HepG2 (cell line): Measurements from ENCODE around the gene DENND4C. TPM values are rescaled to one million over a fixed set of nuclear protein-coding genes. Genes with fewer than 3 reads are reported as not detected.

Source experiments
- ATAC-seq: fragments of 200-7000 bp; cut with Tn5 transposase; 3 replicates; pipeline ENCODE4 v1.9.1; 2020; ENCODE audit warnings: mild to moderate bottlenecking, moderate library complexity
- BruUV-seq: library from RNA; stranded (reverse); fragments of 400-500 nt; replicated peaks from 2 replicates; lab custom pipeline; 2021; lab: Mats Ljungman, UMichigan
- CTCF ChIA-PET: fragments of 300-600 bp; formaldehyde crosslinking; extraction: SDS; loops from one replicate; lab custom pipeline; 2021; ENCODE audit warnings: low total read pairs, inconsistent platforms, low intra/inter-chr PET ratio; lab: Yijun Ruan, JAX
- POLR2A ChIA-PET: fragments of 350-600 bp; sonication (Branson Sonifier 250); formaldehyde crosslinking; loops from one replicate; lab custom pipeline; 2020; ENCODE audit warnings: antibody characterized with exemption, inconsistent platforms; lab: Yijun Ruan, JAX
- DNase-seq: peaks from one replicate; pipeline ENCODE4 v3.0.0-alpha.2; 2015; ENCODE audit warnings: low spot score
- FAIRE-seq: peaks from 3 replicates; lab custom pipeline; 2011; peaks lifted over from hg19 to GRCh38; lab: Jason Lieb, UNC
- H2AFZ ChIP-seq: one replicate; pipeline ENCODE4 v1.6.1; 2011; ENCODE audit warnings: low read length, inconsistent platforms
- H3K27ac ChIP-seq: fragments of 300-600 bp; 3 replicates; pipeline ENCODE4 v1.8.0; 2011; ENCODE audit warnings: mixed run types, mild to moderate bottlenecking, mixed read lengths, low read length, inconsistent platforms; ENCODE audit not compliant: insufficient read depth; ENCODE audit errors: extremely low read length
- H3K27me3 ChIP-seq, 2 experiments: fragments of 200-600 bp in 1 of 2; 2 replicates in 1 of 2; 3 replicates in 1 of 2; pipeline versions ENCODE4 v1.6.0 to v1.8.0; 2011; ENCODE audit warnings: low read length in 2 of 2, mild to moderate bottlenecking in 2 of 2, moderate library complexity in 2 of 2, inconsistent platforms in 1 of 2; ENCODE audit not compliant: insufficient read depth in 2 of 2, control insufficient read depth in 1 of 2
- H3K36me3 ChIP-seq, 2 experiments: fragments of 200-600 bp in 1 of 2; replicated peaks in 1 of 2; 2 replicates in 1 of 2; 3 replicates in 1 of 2; pipeline versions ENCODE4 v1.5.1 to v1.8.0; 2011; ENCODE audit warnings: low read length in 2 of 2, inconsistent platforms in 1 of 2; ENCODE audit not compliant: insufficient read depth in 2 of 2, control insufficient read depth in 1 of 2
- H3K4me1 ChIP-seq: 2 replicates; pipeline ENCODE4 v1.5.1; 2012; ENCODE audit warnings: low read length, inconsistent platforms; ENCODE audit not compliant: insufficient read depth
- H3K4me2 ChIP-seq: 2 replicates; pipeline ENCODE4 v1.6.0; 2011; ENCODE audit warnings: low read depth, low read length, inconsistent platforms
- H3K4me3 ChIP-seq, 3 experiments: fragments of 200-600 bp in 1 of 3; sonication (generic), shearing (Covaris generic) in 1 of 3; replicated peaks in 1 of 3; 2 replicates each; pipeline ENCODE4 v1.5.1; 2011 to 2016; ENCODE audit warnings: low read length in 3 of 3, inconsistent platforms in 2 of 3, low read depth in 2 of 3, mild to moderate bottlenecking in 2 of 3, control low read depth in 1 of 3, mixed read lengths in 1 of 3; ENCODE audit not compliant: insufficient read depth in 1 of 3
- H3K79me2 ChIP-seq: one replicate; pipeline ENCODE4 v1.6.1; 2011; ENCODE audit warnings: low read length, inconsistent platforms; ENCODE audit not compliant: insufficient read depth
- H3K9ac ChIP-seq: 2 replicates; pipeline ENCODE4 v1.6.0; 2011; ENCODE audit warnings: mild to moderate bottlenecking, low read depth, low read length, inconsistent platforms; ENCODE audit not compliant: insufficient read depth
- H3K9me3 ChIP-seq: 2 replicates; pipeline ENCODE4 v1.5.1; 2012; ENCODE audit warnings: mild to moderate bottlenecking, low read length
- H4K20me1 ChIP-seq: 2 replicates; pipeline ENCODE4 v1.6.0; 2011; ENCODE audit warnings: inconsistent platforms, mild to moderate bottlenecking, low read length, moderate library complexity; ENCODE audit not compliant: insufficient read depth
- RNF2 ChIP-seq: fragments of 450-650 bp; conservative IDR thresholded peaks from 2 replicates; pipeline ENCODE4 v1.6.1; 2016; ENCODE audit warnings: low read depth
- RXRB ChIP-seq: IDR thresholded peaks from 2 replicates; pipeline ENCODE4 v1.6.1; 2016; ENCODE audit warnings: borderline replicate concordance, missing genetic modification reagents, missing compliant biosample characterization
- ZNF121 ChIP-seq: sonication (generic); formaldehyde crosslinking; IDR thresholded peaks from 2 replicates; pipeline ENCODE4 v1.5.0; 2020; ENCODE audit warnings: mild to moderate bottlenecking, missing genetic modification reagents
- ZNF232 ChIP-seq: sonication (generic); formaldehyde crosslinking; IDR thresholded peaks from 2 replicates; pipeline ENCODE4 v1.4.0; 2020; ENCODE audit warnings: missing genetic modification reagents, borderline replicate concordance
- WGBS: methylation state at CpG from one replicate; pipeline ENCODE4 v1.1.6; 2017; ENCODE audit warnings: low lambda C conversion rate; 5-methylcytosine and 5-hydroxymethylcytosine counted together
- in situ Hi-C: cut with HindIII; loops from 2 replicates; pipeline ENCODE4 v1.10.0; 2017; ENCODE audit warnings: low pct_unique_long_range_greater_than_20kb; ENCODE audit not compliant: extremely low pct_ligation_motif_present
- intact Hi-C: fragments of 100-400 bp; cut with micrococcal nuclease; formaldehyde crosslinking; loops from one replicate; pipeline ENCODE4 v1.10.0; 2022; ENCODE audit not compliant: unreplicated experiment
- polyA plus RNA-seq, 8 experiments: library from polyadenylated mRNA; depleted of rRNA in 3 of 8; stranded (reverse) in 7 of 8; unstranded in 1 of 8; fragments of >200 nt; fragmentation: Illumina TruSeq in 4 of 8; extraction: Trizol in 4 of 8; gene quantifications; 2 replicates each; pipeline versions ENCODE4 v1.2.1 to v1.2.3, GENCODE V29; 2011 to 2016; ENCODE audit warnings: low read depth in 4 of 8, missing spikeins in 1 of 8, mixed read lengths in 1 of 8; ENCODE audit not compliant: insufficient read depth in 1 of 8
- total RNA-seq, 5 experiments: library from RNA; depleted of rRNA; stranded (reverse); fragments of >200 nt; fragmentation: Illumina TruSeq; extraction: Trizol; gene quantifications; 2 replicates each; pipeline ENCODE4 v1.2.3, GENCODE V29; 2016; ENCODE audit warnings: low read depth in 1 of 5

DENND4C gene
- total and polyA plus RNA-seq, 2 of the 13 experiments (the other 11 are each of a cell fraction or from before 2014, with no cell fraction given), result 19.1 to 27.2 TPM

DNA sequence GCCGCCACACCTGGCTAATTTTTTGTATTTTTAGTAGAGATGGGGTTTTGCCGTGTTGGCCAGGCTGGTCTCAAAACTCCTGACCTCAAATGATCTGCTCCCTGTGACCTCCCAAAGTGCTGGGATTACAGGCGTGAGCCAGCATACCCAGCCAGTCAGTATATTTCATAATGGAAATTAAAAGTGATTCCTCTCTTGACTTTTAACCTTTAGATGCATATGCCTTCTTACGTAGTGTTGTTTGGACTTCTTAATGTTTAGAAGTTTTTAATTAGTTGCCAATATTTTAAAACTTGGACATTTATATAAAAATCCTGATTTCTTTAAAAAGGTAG lies 22.4 kb downstream of the DENND4C start:
- intact Hi-C loops, result no loop called here
- TF ChIP-seq RNF2 (no peak), RXRB (no peak)
- Histone ChIP-seq H3K4me1 (peaks cover 30% of the 10 kb centered on the region), H3K4me3 (no peak overlapping the region), H3K9me3 (no peaks in the 10 kb centered on the region), H3K4me2 (no peak overlapping the region), H2AFZ (no peak overlapping the region), H3K9ac (no peak overlapping the region), H4K20me1 (peaks cover 13% of the 10 kb centered on the region; the same call in 1 of the 2 replicates), H3K36me3 (no peaks in the 10 kb centered on the region), H3K79me2 (peaks cover 72% of the 10 kb centered on the region), H3K27ac (no peak overlapping the region), H3K27me3 (no peaks in the 10 kb centered on the region)
- in situ Hi-C loops, result no loop called here
- POLR2A ChIA-PET, result interaction anchor here (0.9 kb wide), 1 partner anchor 204 kb away, joined by 3 read pairs; no protein-coding TSS in a partner anchor
- DNase-seq (no peak), FAIRE-seq (no peak), ATAC-seq (no peak)
- BruUV-seq, result no TSS peak
- 93% methylated on average over 4 of the region's 4 CpGs for whole genome bisulfite sequencing
- CTCF ChIA-PET, result no interaction called here

DNA sequence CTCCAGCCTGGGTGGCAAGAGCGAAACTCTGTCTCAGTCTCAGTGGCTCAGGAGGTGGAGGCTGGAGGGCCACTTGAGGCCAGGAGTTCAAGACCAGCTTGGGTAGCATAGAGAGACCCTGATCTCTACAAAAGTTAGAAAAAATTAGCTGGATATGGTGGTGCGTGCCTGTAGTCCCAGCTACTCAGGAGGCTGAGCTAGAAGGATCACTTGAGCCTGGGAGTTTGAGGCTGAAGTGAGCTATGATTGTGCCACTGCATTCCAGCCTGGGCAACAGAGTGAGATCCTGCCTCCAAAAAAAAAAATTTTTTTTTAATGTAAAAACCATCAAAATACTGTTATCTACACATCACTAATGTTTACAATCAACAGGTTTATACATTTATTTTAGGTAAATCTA lies 24.6 kb downstream of the DENND4C start:
- FAIRE-seq, result no peak
- CTCF ChIA-PET, result no interaction called here

More for the DNA sequence above, 24.6 kb downstream of the DENND4C start:
- Histone ChIP-seq H3K9ac (no peak overlapping the region), H2AFZ (no peak overlapping the region), H3K4me2 (no peak overlapping the region), H3K9me3 (no peaks in the 10 kb centered on the region), H3K27ac (no peak overlapping the region), H3K79me2 (peaks cover 71% of the 10 kb centered on the region), H3K27me3 (no peaks in the 10 kb centered on the region), H4K20me1 (peaks cover 13% of the 10 kb centered on the region; the same call in 1 of the 2 replicates), H3K4me1 (peaks cover 22% of the 10 kb centered on the region), H3K36me3 (no peaks in the 10 kb centered on the region), H3K4me3 (no peak overlapping the region)
- 100% methylated on average over 2 of the region's 2 CpGs for WGBS
- in situ Hi-C loops (no loop called here), intact Hi-C loops (loop anchor here (2.0 kb wide), 1 partner anchor 14 kb away; no protein-coding TSS in a partner anchor)
- BruUV-seq, result no TSS peak
- ATAC-seq (no peak), DNase-seq (no peak)
- TF ChIP-seq ZNF121 (CRISPR knock-in tag) (0 out of 2 replicates have a peak, but pooled peaks have one; percentile 41), ZNF232 (CRISPR knock-in tag) (no peak)
- POLR2A ChIA-PET, result no interaction called here
